SK-N-SH treated with all-trans-retinoic acid at 6 μM for 48 hours (cell line): ENCODE measurements around the gene DDX10.

Experiments used
- BACH2 ChIP-seq: fragments of 250-450 bp; sonication (Bioruptor Pico); IDR thresholded peaks from 2 replicates; pipeline ENCODE4 v1.9.0; 2021; ENCODE audit warnings: mild to moderate bottlenecking, borderline replicate concordance
- GLIS3 ChIP-seq: fragments of 250-450 bp; sonication (Bioruptor Pico); IDR thresholded peaks from 2 replicates; pipeline ENCODE4 v1.5.0; 2020; ENCODE audit warnings: mild to moderate bottlenecking, moderate library complexity
- ISL1 ChIP-seq: fragments of 250-450 bp; sonication (Bioruptor Pico); IDR thresholded peaks from 2 replicates; pipeline ENCODE4 v2.1.2; 2022; ENCODE audit warnings: mild to moderate bottlenecking, moderate library complexity
- PPARA ChIP-seq: fragments of 250-450 bp; sonication (Bioruptor Pico); IDR thresholded peaks from 2 replicates; pipeline ENCODE4 v1.5.0; 2020; ENCODE audit warnings: mild to moderate bottlenecking, borderline replicate concordance
- RARB ChIP-seq: fragments of 250-450 bp; sonication (Bioruptor Pico); IDR thresholded peaks from 2 replicates; pipeline ENCODE4 v1.8.0; 2021; ENCODE audit warnings: mild to moderate bottlenecking, moderate library complexity
- ZC3H10 ChIP-seq: fragments of 250-450 bp; sonication (Bioruptor Pico); IDR thresholded peaks from 2 replicates; pipeline ENCODE4 v1.5.1; 2021; ENCODE audit warnings: mild to moderate bottlenecking, moderate library complexity
- ZFP3 ChIP-seq: fragments of 250-450 bp; sonication (Bioruptor Pico); IDR thresholded peaks from 2 replicates; pipeline ENCODE4 v1.5.0; 2020; ENCODE audit warnings: mild to moderate bottlenecking, moderate library complexity
- ZFP30 ChIP-seq: fragments of 450-650 bp; formaldehyde crosslinking; IDR thresholded peaks from 2 replicates; pipeline ENCODE4 v1.5.0; 2022; ENCODE audit warnings: mild to moderate bottlenecking, moderate library complexity
- ZNF565 ChIP-seq: fragments of 450-650 bp; formaldehyde crosslinking; conservative IDR thresholded peaks from 2 replicates; pipeline ENCODE4 v1.5.0; 2020; ENCODE audit warnings: low read depth, mild to moderate bottlenecking, moderate library complexity
- ZNF70 ChIP-seq: fragments of 450-650 bp; formaldehyde crosslinking; IDR thresholded peaks from 2 replicates; pipeline ENCODE4 v1.5.0; 2020; ENCODE audit warnings: mild to moderate bottlenecking, moderate library complexity
- TF ChIP-seq, protein P1 (sequence below): fragments of 250-450 bp; sonication (Bioruptor Pico); IDR thresholded peaks from 2 replicates; pipeline ENCODE4 v1.8.0; 2020; ENCODE audit warnings: mild to moderate bottlenecking, moderate library complexity, borderline replicate concordance
- TF ChIP-seq, protein P2 (sequence below): fragments of 250-450 bp; sonication (Bioruptor Pico); IDR thresholded peaks from 2 replicates; pipeline ENCODE4 v1.5.1; 2020; ENCODE audit warnings: low read depth, mild to moderate bottlenecking, moderate library complexity
- TF ChIP-seq, protein P3 (sequence below): fragments of 250-450 bp; sonication (Bioruptor Pico); IDR thresholded peaks from 2 replicates; pipeline ENCODE4 v1.5.1; 2021; ENCODE audit warnings: mild to moderate bottlenecking, moderate library complexity

DNA sequence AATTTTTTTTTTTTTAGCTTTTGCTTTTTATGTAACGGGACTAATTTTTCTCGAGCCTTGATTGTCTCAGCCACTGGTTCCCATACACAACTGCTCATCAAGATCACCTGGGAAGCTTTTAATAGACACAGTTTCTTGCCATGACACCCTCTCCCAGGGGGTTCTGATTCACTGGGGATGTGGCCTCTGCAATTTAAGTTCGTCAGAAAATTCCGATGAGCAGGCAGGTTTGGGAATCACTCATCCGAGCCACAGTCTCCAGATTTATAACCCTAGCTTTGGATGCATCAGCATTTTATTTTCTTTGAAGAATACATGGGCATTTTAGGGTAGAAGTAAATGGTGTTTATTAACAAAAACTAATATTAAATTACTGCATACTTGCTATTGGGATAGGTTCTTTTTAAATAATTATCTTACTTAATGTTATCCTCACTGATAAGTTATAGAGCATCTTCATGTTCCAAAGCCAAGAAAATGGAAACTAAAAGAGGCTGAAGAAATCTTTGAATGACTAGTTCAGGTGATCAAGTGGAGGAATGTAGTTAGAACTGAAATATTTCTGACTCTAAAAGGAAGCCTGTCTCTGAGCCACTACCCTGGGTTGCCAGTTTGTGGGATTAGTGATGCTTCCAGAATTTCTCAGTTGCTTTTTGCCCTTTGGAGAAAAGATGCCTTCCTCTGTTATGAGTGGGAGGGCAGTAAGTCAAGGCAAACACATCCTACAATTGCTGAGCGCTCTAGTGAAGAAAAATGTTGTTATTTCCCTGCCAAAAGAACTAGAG lies 319.0 kb downstream of the DDX10 start:
- TF ChIP-seq ZFP3 (no peak), PPARA (no peak), BACH2 (CRISPR knock-in tag) (no peak), GLIS3 (CRISPR knock-in tag) (no peak), RARB (no peak), ZNF70 (no peak), ZC3H10 (CRISPR knock-in tag) (no peak), ZFP30 (CRISPR knock-in tag) (no peak), ISL1 (CRISPR knock-in tag) (no peak), ZNF565 (no peak)
- TF ChIP-seq, protein P1, sequence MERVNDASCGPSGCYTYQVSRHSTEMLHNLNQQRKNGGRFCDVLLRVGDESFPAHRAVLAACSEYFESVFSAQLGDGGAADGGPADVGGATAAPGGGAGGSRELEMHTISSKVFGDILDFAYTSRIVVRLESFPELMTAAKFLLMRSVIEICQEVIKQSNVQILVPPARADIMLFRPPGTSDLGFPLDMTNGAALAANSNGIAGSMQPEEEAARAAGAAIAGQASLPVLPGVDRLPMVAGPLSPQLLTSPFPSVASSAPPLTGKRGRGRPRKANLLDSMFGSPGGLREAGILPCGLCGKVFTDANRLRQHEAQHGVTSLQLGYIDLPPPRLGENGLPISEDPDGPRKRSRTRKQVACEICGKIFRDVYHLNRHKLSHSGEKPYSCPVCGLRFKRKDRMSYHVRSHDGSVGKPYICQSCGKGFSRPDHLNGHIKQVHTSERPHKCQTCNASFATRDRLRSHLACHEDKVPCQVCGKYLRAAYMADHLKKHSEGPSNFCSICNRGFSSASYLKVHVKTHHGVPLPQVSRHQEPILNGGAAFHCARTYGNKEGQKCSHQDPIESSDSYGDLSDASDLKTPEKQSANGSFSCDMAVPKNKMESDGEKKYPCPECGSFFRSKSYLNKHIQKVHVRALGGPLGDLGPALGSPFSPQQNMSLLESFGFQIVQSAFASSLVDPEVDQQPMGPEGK: no peak
- TF ChIP-seq, protein P2, sequence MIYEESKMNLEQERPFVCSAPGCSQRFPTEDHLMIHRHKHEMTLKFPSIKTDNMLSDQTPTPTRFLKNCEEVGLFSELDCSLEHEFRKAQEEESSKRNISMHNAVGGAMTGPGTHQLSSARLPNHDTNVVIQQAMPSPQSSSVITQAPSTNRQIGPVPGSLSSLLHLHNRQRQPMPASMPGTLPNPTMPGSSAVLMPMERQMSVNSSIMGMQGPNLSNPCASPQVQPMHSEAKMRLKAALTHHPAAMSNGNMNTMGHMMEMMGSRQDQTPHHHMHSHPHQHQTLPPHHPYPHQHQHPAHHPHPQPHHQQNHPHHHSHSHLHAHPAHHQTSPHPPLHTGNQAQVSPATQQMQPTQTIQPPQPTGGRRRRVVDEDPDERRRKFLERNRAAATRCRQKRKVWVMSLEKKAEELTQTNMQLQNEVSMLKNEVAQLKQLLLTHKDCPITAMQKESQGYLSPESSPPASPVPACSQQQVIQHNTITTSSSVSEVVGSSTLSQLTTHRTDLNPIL: no peak
- TF ChIP-seq, protein P3, sequence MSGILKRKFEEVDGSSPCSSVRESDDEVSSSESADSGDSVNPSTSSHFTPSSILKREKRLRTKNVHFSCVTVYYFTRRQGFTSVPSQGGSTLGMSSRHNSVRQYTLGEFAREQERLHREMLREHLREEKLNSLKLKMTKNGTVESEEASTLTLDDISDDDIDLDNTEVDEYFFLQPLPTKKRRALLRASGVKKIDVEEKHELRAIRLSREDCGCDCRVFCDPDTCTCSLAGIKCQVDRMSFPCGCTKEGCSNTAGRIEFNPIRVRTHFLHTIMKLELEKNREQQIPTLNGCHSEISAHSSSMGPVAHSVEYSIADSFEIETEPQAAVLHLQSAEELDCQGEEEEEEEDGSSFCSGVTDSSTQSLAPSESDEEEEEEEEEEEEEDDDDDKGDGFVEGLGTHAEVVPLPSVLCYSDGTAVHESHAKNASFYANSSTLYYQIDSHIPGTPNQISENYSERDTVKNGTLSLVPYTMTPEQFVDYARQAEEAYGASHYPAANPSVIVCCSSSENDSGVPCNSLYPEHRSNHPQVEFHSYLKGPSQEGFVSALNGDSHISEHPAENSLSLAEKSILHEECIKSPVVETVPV: no peak
